ENCODE data around the gene SNCB. TPM values are rescaled to one million over a fixed set of nuclear protein-coding genes. Genes with fewer than 3 reads are reported as not detected.
A peak's percentile ranks its signal among the peaks of the same experiment; 100 is the strongest.

SNCB gene
- total and polyA plus RNA-seq, 2 of the 13 experiments (the other 11 are each of a cell fraction or from before 2014, with no cell fraction given) = not detected

GRCh38 chr5:176677209-176677939 is 47.0 kb upstream of the SNCB start (continued):
- TF ChIP-seq KIAA2018 (CRISPR knock-in tag; IDR thresholded peaks at IDR 0.05; ENCODE audit: borderline replicate concordance) (no peak), ATM (IDR thresholded peaks at IDR 0.05; ENCODE audit: borderline replicate concordance) (no peak), ZNF337 (CRISPR knock-in tag; IDR thresholded peaks at IDR 0.05; ENCODE audit: borderline replicate concordance, low read depth) (no peak), FOXC1 (CRISPR knock-in tag; IDR thresholded peaks at IDR 0.05; ENCODE audit: borderline replicate concordance) (no peak), ZNF543 (CRISPR knock-in tag; IDR thresholded peaks at IDR 0.05) (no peak), ZFY (CRISPR knock-in tag; IDR thresholded peaks at IDR 0.05) (peak; percentile 44; the same call in 1 of the 2 replicates), FOXK1 (CRISPR knock-in tag; IDR thresholded peaks at IDR 0.05; ENCODE audit: borderline replicate concordance, low read depth) (no peak), FOSL1 (CRISPR knock-in tag; IDR thresholded peaks at IDR 0.05; ENCODE audit: borderline replicate concordance) (no peak), FUBP1 (CRISPR knock-in tag; IDR thresholded peaks at IDR 0.05; ENCODE audit: borderline replicate concordance) (no peak), ZSCAN22 (CRISPR knock-in tag; IDR thresholded peaks at IDR 0.05) (no peak), MXD1 (CRISPR knock-in tag; IDR thresholded peaks at IDR 0.05) (no peak), MED1 (CRISPR knock-in tag; IDR thresholded peaks at IDR 0.05) (0 out of 2 replicates have a peak, but pooled peaks have one; percentile 16), ZNF225 (CRISPR knock-in tag; IDR thresholded peaks at IDR 0.05) (no peak), RFX5 (IDR thresholded peaks at IDR 0.05; ENCODE audit: low read depth, low read length) (no peak), ZNF780A (CRISPR knock-in tag; IDR thresholded peaks at IDR 0.05) (no peak)
